Measurements from ENCODE around the gene CCSER1.

The CCSER1 gene

DNA sequence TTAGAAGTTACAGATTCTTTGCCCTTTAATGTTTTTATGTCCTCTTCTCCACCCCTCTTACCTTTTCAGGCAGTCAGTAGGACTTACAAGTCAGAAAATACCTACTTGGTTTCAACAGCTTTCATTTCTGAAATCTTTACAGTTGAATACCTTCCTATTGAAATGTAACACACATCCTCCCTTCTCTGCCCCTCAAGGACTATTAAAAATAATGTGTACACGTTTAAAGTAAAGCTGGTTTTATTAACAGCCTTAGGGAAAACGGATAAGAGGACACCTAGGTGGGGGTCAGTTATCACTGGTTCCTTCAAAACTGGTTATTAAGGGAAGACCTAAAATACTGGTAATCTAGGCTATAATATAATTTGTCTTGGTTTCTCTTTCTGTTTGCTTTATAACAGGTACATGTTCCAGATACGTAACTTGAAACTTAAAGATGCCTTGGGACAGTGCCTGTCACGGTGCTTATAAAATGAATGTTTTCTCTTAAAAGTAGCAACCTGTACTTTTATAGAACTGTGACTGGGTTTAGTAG is 1.8 kb downstream of the CCSER1 start:
- DNase-seq (ENCODE audit: low read depth): no peak

DNA sequence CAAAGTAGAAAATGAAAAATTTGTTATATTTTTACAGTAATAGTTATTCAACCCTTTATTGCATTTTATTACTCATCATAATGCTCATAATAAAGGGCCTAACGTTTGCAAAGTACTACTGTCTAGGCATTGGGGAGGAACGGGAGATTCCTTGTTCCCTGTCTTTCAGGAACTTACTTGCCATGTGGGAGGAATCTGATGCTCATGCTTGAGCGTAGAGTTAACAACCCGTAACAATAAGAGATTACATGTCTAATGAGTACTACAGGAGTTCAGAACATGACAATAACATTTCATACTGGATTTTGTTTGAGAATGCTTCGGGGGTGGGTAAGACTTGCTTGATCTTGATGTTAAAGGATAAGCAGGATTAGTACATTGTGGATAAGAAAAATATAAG is 2.9 kb downstream of the CCSER1 start:
- DNase-seq (ENCODE audit: low read depth): no peak

DNA sequence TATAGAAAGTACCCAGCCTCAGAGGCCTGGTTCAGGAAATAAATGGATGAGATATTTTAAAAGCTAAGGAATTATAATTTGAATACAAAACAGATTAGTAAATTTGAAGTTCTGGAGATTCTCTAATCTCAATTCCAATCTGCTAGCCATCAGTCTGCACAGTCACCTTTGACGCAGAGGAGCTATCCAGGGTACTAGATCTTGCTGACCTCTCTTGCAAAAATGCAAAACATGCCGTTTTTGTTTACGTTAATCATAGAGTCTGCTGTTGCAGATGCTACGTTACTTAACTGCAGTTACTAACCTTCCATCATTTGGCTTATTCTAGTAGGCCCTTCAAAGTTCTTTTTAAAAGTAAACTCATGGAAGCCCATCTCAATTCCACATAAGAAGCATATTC is 10.4 kb downstream of the CCSER1 start:
- DNase-seq (ENCODE audit: low read depth): peak; percentile 59

DNA sequence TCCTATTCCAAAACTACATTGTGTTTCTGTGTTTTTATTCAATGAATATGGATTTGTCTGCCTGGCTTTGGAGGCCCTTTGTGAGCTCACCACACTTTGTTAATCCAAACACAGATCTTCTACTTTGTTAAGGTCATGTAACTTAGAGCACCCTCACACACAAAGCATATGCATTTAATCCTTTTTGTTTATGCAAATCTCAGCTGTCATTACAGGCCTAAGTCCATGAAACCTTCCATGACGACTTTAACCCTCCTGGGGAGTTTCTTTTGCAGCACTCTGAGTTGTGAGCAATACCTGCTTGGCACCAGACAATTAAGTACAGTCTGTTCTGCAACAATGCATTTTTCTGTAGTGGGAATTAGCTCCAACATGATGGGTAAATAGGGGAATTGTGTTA is 14.9 kb downstream of the CCSER1 start:
- no peak for DNase-seq (ENCODE audit: low read depth)

DNA sequence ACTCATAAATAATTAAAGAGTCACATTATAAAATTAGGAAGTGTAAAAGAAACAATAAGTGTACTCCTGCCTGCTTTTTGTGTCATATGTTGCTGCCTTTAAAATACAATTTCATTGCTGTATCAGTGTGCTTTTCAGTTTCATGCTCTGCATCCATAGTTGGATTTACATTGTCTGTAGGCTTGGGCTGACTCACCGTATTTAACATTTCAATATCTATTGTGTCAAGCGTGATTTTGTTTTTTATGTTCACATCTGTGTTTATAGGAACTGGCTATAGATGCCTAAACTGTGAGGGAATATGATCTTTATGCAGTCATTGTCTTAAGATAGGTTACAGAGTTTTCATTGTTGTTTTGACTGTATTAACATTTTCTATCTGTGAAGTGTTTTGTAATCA is 18.1 kb downstream of the CCSER1 start:
- no peak for DNase-seq (ENCODE audit: low read depth)

DNA sequence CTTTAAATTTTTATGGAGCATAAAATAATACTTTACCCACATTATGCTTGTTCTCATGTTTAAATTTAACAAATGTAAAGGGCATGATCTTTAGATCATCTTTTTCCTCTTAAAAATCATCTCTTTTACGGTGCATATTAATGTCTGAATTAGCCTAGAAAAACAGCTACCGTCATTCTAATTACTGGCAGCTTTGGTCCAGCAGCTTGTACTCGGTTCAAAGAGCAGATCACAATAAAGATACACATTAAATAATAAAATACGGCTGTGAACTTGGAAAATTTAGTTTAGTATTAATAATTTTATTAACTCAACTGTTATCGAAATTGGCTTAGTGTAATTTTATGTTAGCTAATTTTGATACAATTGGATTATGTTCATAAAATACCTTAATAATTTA is 19.1 kb downstream of the CCSER1 start:
- no peak for DNase-seq (ENCODE audit: low read depth)

DNA sequence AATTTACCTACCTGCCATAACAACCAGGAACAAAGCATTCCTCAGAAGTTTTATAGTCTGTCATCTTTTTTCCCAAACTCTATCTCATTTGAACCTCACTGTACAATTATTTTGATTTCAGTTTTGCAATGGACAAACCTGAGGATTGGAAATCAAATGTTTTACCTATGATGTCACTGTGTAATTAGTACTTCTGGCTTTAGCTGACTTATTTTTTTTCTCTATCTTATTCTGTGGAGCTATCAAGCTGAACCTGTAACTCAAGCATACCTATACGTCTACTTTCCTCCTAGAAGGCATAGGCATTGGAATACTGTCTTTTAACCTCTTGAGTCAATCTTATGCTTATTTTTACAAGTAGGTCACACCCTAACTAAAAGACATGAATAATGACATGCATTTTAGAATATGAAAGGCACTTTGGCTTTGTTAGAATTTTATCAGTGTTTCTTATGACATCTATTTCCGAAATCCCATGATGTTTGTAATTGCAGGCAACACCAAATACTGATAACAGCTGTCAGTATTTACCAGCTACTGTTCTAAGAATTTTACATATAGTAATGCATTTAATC is 21.5 kb downstream of the CCSER1 start:
- no peak for DNase-seq (ENCODE audit: low read depth)

DNA sequence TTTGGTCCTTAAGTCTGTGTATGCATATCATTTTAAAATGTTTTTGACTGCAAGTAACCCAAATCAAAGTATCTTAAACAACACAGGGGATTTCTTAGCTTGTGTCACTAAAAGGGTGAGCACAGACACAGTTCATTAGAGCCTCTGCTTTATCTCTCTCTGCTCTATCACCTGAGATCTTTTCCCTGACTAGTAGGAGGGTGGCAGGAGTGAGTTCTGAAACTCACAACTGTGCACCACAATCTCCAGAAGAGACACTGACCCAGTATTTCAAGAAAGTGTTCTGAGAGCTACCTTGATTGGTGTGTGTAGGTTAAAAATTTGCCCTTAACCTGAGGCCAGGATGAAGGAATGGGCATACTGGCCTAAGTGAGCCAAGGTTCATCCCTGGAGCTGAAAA is 24.8 kb downstream of the CCSER1 start:
- DNase-seq (ENCODE audit: low read depth): no peak

DNA sequence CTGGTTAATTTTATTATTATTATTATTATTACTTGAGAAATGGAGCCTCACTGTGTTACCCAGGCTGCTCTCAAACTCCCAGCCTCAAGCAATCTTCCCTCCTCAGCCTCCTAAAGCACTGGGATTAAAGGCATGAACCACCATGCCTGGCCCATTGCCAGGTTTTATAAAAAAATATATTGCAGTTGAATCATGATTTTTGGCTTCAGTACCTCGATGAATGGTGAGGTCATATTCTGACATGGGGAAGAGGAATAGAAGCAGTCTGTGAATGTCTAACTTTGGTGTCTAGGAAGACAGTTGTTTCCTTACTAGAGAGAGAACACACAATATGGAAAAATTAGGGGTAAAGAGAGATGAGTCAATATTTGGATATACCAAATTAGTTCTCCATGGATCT is 32.0 kb downstream of the CCSER1 start:
- DNase-seq (ENCODE audit: low read depth): no peak

DNA sequence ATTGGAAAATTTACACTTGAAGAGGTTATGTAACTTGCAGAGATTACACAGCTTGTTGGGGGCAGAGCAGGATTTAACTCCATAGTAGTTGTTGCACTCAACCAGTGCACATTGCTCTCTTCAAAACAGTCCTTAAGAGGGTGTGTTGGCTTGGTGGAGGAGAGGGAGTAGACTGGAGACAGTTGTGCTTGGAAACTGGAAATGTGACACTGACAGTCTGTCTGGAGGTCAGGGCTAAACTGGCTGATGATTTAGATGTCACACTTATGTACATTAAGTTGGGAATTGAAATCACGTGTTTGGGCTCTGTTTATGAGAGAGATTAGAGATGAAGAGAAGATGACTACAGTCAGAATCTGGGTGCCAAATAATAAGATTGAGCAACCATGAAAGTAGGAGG is 32.9 kb downstream of the CCSER1 start:
- DNase-seq (ENCODE audit: low read depth): no peak

DNA sequence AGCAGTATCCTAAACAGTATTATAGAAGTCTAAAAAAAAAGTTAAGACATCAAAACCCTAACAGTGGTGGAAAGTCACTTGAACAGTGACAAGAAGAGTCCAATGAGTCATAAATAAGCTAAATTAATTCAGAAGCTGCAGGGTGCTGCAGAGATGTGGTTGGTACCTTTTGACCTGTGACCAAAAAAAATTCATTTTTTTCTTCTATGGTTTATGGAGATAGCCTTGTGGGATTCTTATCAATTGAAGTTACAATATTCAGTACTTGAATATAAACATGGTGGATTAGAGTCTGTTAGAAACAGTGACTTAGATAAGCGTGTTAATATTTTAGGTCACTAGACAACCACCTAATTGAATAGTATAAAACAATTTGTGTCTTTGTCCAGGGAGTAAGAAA is 35.4 kb downstream of the CCSER1 start:
- no peak for DNase-seq (ENCODE audit: low read depth)

DNA sequence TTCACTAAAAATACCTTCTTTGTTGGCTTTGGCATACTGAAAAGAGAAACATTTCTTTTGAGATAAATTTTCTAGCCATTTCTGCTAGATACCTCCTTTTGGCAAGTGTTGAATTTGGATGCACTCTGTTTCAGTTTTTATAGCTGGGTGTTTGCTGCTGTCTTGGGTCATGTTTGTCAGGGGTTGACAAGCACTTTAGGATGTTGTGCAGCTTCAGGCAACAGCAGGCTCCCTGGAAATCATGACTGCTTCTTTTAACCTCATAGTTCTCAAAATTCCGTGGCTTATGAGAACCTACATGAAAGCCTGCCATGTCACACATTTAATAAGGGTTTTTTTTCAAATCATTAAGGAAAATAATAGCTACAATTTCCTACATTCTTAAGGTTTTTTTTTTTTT is 36.7 kb downstream of the CCSER1 start:
- no peak for DNase-seq (ENCODE audit: low read depth)

DNA sequence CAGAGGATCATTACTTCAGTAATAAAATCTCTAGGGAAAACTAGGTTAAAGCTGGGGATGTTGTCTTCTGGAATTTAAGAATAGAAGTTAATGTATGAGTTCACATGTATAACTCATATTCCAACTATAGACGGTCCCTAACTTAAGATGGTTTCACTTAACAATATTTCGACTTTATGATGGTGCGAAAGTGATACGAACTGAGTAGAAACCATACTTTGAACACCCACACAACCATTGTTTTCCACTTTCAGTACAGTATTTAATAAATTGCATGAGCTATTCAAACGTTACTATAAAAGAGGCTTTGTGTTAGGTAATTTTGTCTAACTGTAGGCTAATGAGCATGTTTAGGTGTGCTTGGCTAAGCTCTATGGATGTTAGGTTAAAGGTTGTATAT is 38.7 kb downstream of the CCSER1 start:
- DNase-seq (ENCODE audit: low read depth): no peak

DNA sequence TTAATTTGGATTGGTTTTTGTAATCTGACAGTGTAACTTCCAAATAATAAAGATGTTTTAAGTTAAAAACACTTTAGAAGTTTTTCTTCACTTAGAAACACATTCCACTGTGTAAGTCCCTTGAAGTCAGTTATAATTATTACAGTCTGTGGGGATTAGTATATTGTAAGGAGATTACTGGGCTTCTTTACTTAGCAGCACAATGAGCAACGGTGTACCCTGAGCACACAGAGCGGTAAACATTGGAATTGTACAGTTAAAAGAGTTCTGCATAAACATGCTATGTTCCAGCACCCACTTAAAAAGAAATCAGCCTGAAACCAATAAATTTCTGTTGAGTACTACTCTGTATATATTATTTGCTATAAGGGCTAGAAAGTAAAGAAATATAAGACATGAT is 44.3 kb downstream of the CCSER1 start:
- DNase-seq (ENCODE audit: low read depth): no peak

DNA sequence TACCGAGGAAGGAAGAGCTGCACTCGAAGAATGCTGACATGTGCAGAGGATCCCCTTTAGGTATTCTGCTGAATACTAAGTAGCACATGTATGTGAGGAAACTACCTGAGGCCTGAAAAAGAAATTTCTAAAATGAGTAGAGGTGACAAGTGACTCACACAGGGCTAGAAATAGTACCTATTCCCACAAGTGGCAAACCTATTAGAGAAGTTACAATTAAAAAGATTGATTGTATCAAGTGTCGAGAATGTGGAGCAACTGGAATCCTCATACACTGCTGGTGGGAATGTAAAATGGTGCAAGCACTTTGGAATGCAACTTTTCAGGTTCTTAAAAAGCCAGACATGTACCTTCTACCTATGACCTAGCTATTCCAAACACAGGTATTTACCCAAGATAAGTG is 47.4 kb downstream of the CCSER1 start:
- no peak for DNase-seq (ENCODE audit: low read depth)

DNA sequence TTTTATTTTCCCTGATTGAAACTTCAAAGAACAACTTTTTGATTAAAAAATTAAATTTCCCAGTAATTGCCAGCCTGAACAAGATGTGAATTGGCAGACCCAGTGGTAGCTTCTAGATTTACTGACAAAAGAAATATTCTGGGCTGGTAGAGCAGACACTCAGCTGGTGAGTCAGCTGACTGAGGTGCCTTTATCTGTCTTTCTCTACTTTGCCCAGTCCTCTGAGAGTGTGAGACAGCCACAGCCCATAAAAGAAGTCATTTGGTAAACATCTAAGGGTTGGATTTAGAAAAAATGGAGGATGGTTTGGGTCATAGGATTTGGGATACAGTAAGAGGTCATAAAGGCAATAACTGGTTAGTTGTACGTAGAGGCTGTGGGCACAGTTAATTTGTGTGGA is 54.5 kb downstream of the CCSER1 start:
- DNase-seq (ENCODE audit: low read depth): no peak

DNA sequence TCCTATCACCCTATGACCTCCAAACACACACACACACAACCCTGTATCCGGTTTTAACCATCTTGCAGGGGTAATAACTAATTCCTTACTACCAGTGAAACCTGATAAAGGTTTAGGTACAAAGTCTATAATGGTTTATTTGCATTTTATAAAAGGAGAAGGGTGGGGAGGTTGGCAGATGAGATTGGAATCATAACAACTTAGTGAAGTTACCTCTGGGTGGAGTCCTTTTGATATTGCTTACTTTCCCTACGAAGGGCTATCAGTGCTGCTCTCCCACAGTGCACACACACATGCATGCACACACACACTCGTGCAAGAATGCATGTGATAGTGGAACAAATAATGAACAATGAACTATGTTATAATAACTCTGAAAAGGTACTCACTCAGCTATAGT is 56.1 kb downstream of the CCSER1 start:
- no peak for DNase-seq (ENCODE audit: low read depth)

DNA sequence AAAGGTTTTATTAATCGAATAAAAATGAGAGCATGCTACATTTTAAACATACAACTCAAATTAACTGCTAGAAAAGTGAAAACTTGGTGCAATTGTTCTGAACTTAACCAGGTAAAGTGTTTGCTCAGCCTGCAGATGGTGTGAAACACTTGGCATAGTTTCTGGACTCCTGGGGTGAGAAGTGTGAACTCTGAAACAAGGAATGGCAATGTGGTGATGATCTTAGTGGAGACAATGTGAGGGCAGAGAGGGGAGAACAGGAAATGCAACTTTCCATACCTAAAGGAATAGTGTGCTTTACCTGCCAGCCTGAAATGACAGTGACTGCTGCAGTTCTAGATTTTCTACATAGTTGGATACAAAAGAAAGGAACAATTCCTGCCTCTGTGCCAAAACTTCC is 57.4 kb downstream of the CCSER1 start:
- no peak for DNase-seq (ENCODE audit: low read depth)

DNA sequence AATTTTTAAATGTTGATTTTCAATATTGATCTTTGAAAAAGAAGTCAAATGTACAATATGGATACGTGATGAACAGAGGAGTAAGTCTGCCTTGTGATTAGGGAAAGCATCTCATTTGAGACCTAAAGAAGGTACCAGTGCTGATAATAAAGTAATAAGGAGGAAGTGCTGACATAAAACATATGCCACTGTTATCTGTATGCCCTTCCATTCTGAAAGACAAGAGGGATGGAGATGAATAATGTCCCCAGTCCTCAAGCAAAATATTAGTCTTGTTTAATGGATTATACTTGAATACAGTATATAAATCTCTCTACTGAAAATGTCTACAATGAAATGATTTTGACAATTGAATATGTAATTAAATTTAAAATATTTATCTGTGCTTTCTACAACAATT is 58.2 kb downstream of the CCSER1 start:
- no peak for DNase-seq (ENCODE audit: low read depth)

DNA sequence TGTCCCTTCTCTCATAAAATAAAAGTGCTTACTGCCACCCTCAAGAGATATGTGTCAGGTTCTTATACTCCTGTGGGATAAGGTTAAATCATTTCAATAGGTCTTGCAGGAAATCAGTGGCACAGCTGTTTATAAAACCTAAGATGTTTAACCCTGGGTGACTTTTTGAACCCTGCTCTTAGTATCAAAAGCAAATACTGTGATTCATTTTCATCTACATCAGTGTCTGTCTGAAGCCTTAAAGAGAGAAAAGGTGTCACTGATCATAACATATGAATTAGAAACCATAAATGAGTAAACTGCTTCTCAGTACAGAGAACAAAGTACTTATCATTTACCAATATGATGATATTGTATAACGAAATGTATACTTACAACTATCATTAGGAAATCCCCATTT is 59.0 kb downstream of the CCSER1 start:
- no peak for DNase-seq (ENCODE audit: low read depth)

DNA sequence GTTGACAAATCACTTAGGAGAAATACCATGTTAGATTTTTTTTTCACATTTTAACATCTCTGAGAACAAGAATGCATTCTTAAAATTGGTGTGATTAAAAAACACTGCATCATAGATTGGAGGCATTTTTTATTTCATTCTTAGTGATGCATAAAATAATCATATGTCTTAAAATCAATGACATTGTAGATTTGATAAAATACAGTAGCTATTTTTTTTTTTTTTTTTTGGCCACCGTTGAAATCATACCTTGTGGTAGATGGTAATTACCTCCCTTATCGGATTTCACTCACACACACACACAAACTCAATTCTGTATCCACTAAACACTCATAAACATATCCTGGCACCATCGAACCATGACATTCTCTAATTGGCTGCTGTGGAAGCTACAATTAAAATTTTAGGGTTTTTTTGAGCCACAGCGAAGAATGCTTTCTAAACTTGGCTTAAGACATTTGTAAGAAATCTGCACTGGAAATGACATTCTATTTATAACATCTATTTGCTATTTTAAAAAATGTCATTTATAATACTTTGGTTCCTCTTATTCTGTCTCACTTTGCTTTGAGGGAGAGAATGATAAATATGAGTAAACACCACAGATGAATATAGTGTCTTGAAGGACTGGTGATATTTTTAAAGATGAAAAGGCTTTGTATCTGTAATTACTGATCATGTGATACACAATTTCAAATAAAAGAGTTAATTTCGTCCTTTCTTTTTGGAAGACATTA is 60.1 kb downstream of the CCSER1 start:
- no peak for DNase-seq (ENCODE audit: low read depth)

DNA sequence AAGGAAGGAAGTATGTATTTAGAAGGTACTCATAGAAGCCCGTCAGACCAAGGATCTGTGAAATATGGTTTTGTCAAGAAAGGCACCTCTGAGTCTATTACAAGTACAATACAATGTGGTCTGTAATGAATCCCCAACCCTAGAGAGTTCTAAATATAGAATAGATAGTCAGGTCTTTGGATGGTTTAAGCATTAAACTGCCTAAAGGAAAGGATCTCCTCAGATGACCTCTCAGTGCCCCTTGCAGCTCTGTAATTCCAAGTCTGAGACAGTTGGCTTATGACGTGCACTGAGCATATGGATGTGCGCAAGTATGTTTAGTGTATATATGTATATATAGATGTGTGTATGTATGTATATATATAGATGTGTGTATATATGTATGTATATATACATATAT is 62.0 kb downstream of the CCSER1 start:
- no peak for DNase-seq (ENCODE audit: low read depth)

DNA sequence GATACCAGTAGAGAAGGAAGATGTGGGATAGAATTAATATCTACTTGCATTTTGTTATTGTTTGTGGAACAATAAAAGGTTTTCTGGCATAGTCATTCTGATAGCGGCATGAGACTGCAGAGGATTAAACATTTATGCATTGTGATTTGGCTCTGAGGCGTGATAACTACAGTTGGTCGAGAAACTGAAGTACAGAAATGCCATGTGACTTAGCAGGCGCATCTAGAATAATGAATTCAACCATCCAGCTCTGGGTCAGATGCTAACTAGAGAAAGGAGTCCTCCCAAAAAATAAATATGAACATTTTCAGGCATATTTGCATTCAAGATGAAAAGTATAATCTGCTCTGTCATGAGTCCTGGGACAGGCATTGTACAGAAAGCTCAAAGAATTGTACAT is 62.8 kb downstream of the CCSER1 start:
- DNase-seq (ENCODE audit: low read depth): no peak

DNA sequence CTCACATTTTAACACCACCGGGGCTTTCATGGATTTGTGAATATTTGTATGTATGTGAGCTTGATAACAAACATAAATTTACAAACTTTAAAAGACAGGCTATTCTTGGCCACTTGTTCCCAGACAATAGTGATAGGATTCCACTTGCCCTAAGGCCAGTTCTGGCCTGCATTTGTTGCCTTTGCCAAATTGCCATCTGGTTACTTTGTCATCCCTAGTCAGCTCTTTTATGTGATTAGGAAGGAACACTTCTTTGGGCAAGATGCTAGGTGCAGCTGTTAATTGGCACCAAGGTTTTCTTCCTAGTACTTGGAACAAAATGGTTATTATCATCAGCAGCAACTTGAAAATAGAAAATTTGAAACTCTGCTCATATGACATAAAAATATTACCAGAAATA is 63.3 kb downstream of the CCSER1 start:
- DNase-seq (ENCODE audit: low read depth): no peak
